A549 (cell line): ENCODE measurements around the gene OTULINL. TPM values are rescaled to one million over a fixed set of nuclear protein-coding genes. Genes with fewer than 3 reads are reported as not detected.

Experiments
- ATAC-seq, 2 experiments: fragments of 200-7000 bp in 1 of 2; fragments of >200 bp in 1 of 2; cut with Nextera tagmentation in 1 of 2; cut with Tn5 transposase in 1 of 2; 3 replicates each; pipeline versions ENCODE4 v1.8.0 to v1.9.1; 2018 to 2020; ENCODE audit warnings: mild to moderate bottlenecking in 1 of 2, moderate library complexity in 1 of 2
- CTCF ChIA-PET: fragments of 300-600 bp; sonication (Branson Sonifier 250); formaldehyde crosslinking; extraction: SDS; loops from one replicate; lab custom pipeline; 2021; ENCODE audit warnings: antibody characterized with exemption, inconsistent platforms; lab: Yijun Ruan, JAX
- POLR2A ChIA-PET: fragments of 350-600 bp; formaldehyde crosslinking; extraction: SDS; loops from one replicate; lab custom pipeline; 2021; ENCODE audit warnings: antibody characterized with exemption, inconsistent platforms; lab: Yijun Ruan, JAX
- DNase-seq, 2 experiments: peaks; one replicate each; pipeline versions ENCODE4 v3.0.0 to v3.0.0-alpha.2; 2011 to 2016; ENCODE audit warnings: low read depth in 1 of 2, low spot score in 1 of 2
- FAIRE-seq: peaks from 2 replicates; lab custom pipeline; 2011; peaks lifted over from hg19 to GRCh38; lab: Jason Lieb, UNC
- H3K27ac ChIP-seq, 2 experiments: fragments of >200 bp; sonication (Bioruptor Twin); formaldehyde crosslinking; 3 replicates each; pipeline ENCODE4 v1.5.1; 2016 to 2017
- H3K4me1 ChIP-seq: fragments of >200 bp; sonication (Bioruptor Twin); formaldehyde crosslinking; 3 replicates; pipeline ENCODE4 v1.6.1; 2016
- H3K4me2 ChIP-seq: fragments of >200 bp; sonication (Bioruptor Twin); formaldehyde crosslinking; 3 replicates; pipeline ENCODE4 v1.6.1; 2016
- H3K4me3 ChIP-seq: fragments of >200 bp; sonication (Bioruptor Twin); formaldehyde crosslinking; 3 replicates; pipeline ENCODE4 v1.5.1; 2016
- H3K9me3 ChIP-seq: fragments of >200 bp; sonication (Bioruptor Twin); formaldehyde crosslinking; 3 replicates; pipeline ENCODE4 v1.6.1; 2016
- CBX8 ChIP-seq: fragments of 200-600 bp; sonication (generic); IDR thresholded peaks from 2 replicates; pipeline ENCODE4 v1.6.1; 2016
- CHD2 ChIP-seq: fragments of 150-350 bp; IDR thresholded peaks from 2 replicates; pipeline ENCODE4 v1.6.1; 2014; ENCODE audit warnings: low read length; ENCODE audit not compliant: partially characterized antibody
- EHMT2 ChIP-seq: fragments of 200-600 bp; sonication (generic); IDR thresholded peaks from 2 replicates; pipeline ENCODE4 v1.6.1; 2016; ENCODE audit warnings: antibody characterized with exemption, low read depth, mild to moderate bottlenecking, moderate library complexity
- ESRRA ChIP-seq: fragments of 150-350 bp; IDR thresholded peaks from 2 replicates; pipeline ENCODE4 v1.6.1; 2014; ENCODE audit warnings: mild to moderate bottlenecking, low read length, borderline replicate concordance
- FOSB ChIP-seq: fragments of 250-450 bp; sonication (Bioruptor Pico); IDR thresholded peaks from 2 replicates; pipeline ENCODE4 v1.5.0; 2020; ENCODE audit warnings: mild to moderate bottlenecking, moderate library complexity
- FOSL2 ChIP-seq, 2 experiments: fragments of 450-650 bp in 1 of 2; fragments of >200 bp in 1 of 2; sonication (Bioruptor Twin) in 1 of 2; formaldehyde crosslinking; IDR thresholded peaks; 2 replicates each; pipeline versions ENCODE4 v1.5.0 to v1.6.1; 2016 to 2020; ENCODE audit warnings: mild to moderate bottlenecking in 1 of 2, moderate library complexity in 1 of 2
- GATA3 ChIP-seq: IDR thresholded peaks from 2 replicates; pipeline ENCODE4 v1.6.1; 2012; ENCODE audit warnings: borderline replicate concordance
- HDAC2 ChIP-seq: fragments of 200-600 bp; sonication (generic); IDR thresholded peaks from 2 replicates; pipeline ENCODE4 v1.6.1; 2016
- HOXA7 ChIP-seq: fragments of 250-450 bp; sonication (Bioruptor Pico); IDR thresholded peaks from 2 replicates; pipeline ENCODE4 v1.5.0; 2020; ENCODE audit warnings: mild to moderate bottlenecking, moderate library complexity
- HOXB13 ChIP-seq: fragments of 250-450 bp; sonication (Bioruptor Pico); IDR thresholded peaks from 2 replicates; pipeline ENCODE4 v1.5.0; 2020; ENCODE audit warnings: low read depth, mild to moderate bottlenecking, moderate library complexity
- HOXB5 ChIP-seq: fragments of 250-450 bp; sonication (Bioruptor Pico); IDR thresholded peaks from 2 replicates; pipeline ENCODE4 v1.5.0; 2020; ENCODE audit warnings: mild to moderate bottlenecking, moderate library complexity
- JUN ChIP-seq, 2 experiments: fragments of >200 bp; sonication (Bioruptor Twin); formaldehyde crosslinking; IDR thresholded peaks; 2 replicates in 1 of 2; 3 replicates in 1 of 2; pipeline ENCODE4 v1.6.1; 2016 to 2017
- JUNB ChIP-seq: fragments of >200 bp; sonication (Bioruptor Twin); formaldehyde crosslinking; IDR thresholded peaks from 2 replicates; pipeline ENCODE4 v1.6.1; 2016
- KDM5A ChIP-seq: fragments of 200-600 bp; sonication (generic); IDR thresholded peaks from 2 replicates; pipeline ENCODE4 v1.6.1; 2016; ENCODE audit warnings: antibody characterized with exemption, mild to moderate bottlenecking
- MYC ChIP-seq: IDR thresholded peaks from 2 replicates; pipeline ENCODE4 v1.6.1; 2012; ENCODE audit warnings: mild to moderate bottlenecking, inconsistent platforms, low read length, improper control_type of control experiment, borderline replicate concordance
- NR3C1 ChIP-seq: fragments of >200 bp; sonication (Bioruptor Twin); formaldehyde crosslinking; IDR thresholded peaks from 3 replicates; pipeline ENCODE4 v1.6.1; 2017
- PBX3 ChIP-seq: IDR thresholded peaks from 2 replicates; pipeline ENCODE4 v1.6.1; 2012
- POLR2A ChIP-seq: IDR thresholded peaks from 2 replicates; pipeline ENCODE4 v1.6.1; 2012; ENCODE audit warnings: mild to moderate bottlenecking, low read length
- POLR2AphosphoS2 ChIP-seq: conservative IDR thresholded peaks from 2 replicates; pipeline ENCODE4 v1.6.1; 2012; ENCODE audit warnings: low read length, improper control_type of control experiment, inconsistent platforms
- RAD21 ChIP-seq, 2 experiments: fragments of >200 bp in 1 of 2; sonication (Bioruptor Twin) in 1 of 2; formaldehyde crosslinking in 1 of 2; IDR thresholded peaks in 1 of 2; conservative IDR thresholded peaks in 1 of 2; 2 replicates in 1 of 2; 3 replicates in 1 of 2; pipeline ENCODE4 v1.6.1; 2012 to 2018; ENCODE audit warnings: inconsistent platforms in 1 of 2
- RCOR1 ChIP-seq: fragments of 150-350 bp; IDR thresholded peaks from 2 replicates; pipeline ENCODE4 v1.6.1; 2014; ENCODE audit warnings: antibody characterized with exemption, low read length, low read depth
- RFX5 ChIP-seq: fragments of 450-650 bp; IDR thresholded peaks from 2 replicates; pipeline ENCODE4 v1.7.1; 2014; ENCODE audit warnings: antibody characterized with exemption, mild to moderate bottlenecking, moderate library complexity
- RNF2 ChIP-seq: fragments of 200-600 bp; sonication (generic); IDR thresholded peaks from 2 replicates; pipeline ENCODE4 v1.6.1; 2016; ENCODE audit warnings: low read depth, mild to moderate bottlenecking, antibody characterized with exemption, moderate library complexity, borderline replicate concordance
- SMC3 ChIP-seq: fragments of >200 bp; sonication (Bioruptor Twin); formaldehyde crosslinking; IDR thresholded peaks from 3 replicates; pipeline ENCODE4 v1.6.1; 2018; ENCODE audit warnings: inconsistent platforms
- SREBF2 ChIP-seq: fragments of 450-650 bp; IDR thresholded peaks from 2 replicates; pipeline ENCODE4 v1.6.1; 2014; ENCODE audit warnings: mild to moderate bottlenecking, moderate library complexity
- TFCP2L1 ChIP-seq: fragments of 250-450 bp; sonication (Bioruptor Pico); IDR thresholded peaks from 2 replicates; pipeline ENCODE4 v1.5.0; 2021; ENCODE audit warnings: mild to moderate bottlenecking
- ZFP36 ChIP-seq: fragments of 450-650 bp; IDR thresholded peaks from 2 replicates; pipeline ENCODE4 v1.6.1; 2014; ENCODE audit warnings: borderline replicate concordance; ENCODE audit not compliant: partially characterized antibody
- ZNF302 ChIP-seq: fragments of 250-450 bp; sonication (Bioruptor Pico); IDR thresholded peaks from 2 replicates; pipeline ENCODE4 v1.9.0; 2021; ENCODE audit warnings: inconsistent platforms, mild to moderate bottlenecking, moderate library complexity
- whole genome bisulfite sequencing: methylation state at CpG from one replicate; pipeline ENCODE4 v1.1.6; 2017; ENCODE audit errors: missing lambda C conversion rate; 5-methylcytosine and 5-hydroxymethylcytosine counted together
- polyA plus RNA-seq, 4 experiments: library from polyadenylated mRNA; depleted of rRNA in 3 of 4; stranded (reverse); fragments of >200 nt; fragmentation: RNase III in 1 of 4; extraction: RNeasy Plus Mini Kit Qiagen cat#74134 plus additional on column Dnase treatment in 1 of 4; gene quantifications; 2 replicates in 3 of 4; 3 replicates in 1 of 4; pipeline ENCODE4 v1.2.3, GENCODE V29; 2011 to 2017
- TF ChIP-seq, protein P1 (sequence below): fragments of >200 bp; sonication (Bioruptor Twin); formaldehyde crosslinking; IDR thresholded peaks from 3 replicates; pipeline ENCODE4 v1.5.1; 2016
- TF ChIP-seq, protein P2 (sequence below): IDR thresholded peaks from 2 replicates; pipeline ENCODE4 v1.6.1; 2012
- TF ChIP-seq, protein P3 (sequence below): fragments of >200 bp; sonication (Bioruptor Twin); formaldehyde crosslinking; IDR thresholded peaks from 2 replicates; pipeline ENCODE4 v1.6.1; 2016
- TF ChIP-seq, protein P4 (sequence below): fragments of 250-450 bp; sonication (Bioruptor Pico); IDR thresholded peaks from 2 replicates; pipeline ENCODE4 v1.5.0; 2020; ENCODE audit warnings: low read depth, mild to moderate bottlenecking, moderate library complexity

Gene OTULINL
- polyA plus RNA-seq, 2 of the 4 experiments (the other 2 are of a cell fraction), result 2.9 to 3.7 TPM

DNA sequence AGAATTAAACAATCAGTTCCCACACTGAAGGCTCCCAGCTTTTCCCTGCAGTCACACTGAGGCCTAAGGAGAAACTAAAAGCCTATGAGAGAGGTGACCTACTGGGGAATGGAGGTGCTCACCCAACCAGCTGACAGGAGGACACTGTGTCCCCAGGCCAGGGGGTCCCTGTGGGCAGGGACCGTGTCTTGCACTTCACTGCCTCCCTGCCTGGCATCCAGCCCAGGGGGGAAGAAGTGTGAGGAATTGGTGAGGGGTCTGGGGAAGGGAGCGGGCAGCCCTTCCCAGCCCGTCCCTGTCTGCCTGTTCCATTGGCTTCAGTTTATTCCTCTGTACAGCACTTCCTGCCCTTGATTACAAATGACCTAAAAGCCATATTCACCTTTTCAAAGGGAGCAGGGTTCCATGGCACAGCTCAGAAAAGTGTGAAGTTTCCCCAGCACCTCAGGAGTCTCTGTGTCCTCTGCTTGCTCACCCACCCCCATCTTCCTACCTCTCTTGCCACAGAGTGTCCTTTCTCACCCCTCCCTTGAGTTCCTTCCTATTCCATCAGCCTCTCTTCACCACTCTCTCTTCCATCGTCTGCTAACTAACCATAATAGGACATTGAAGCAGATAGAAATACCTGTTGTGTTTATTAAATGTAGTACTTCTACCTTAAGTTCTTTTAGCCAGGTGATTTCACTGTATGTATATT lies 12.9 kb downstream of the OTULINL start:
- no peak for TF ChIP-seq SMC3
- no peak for TF ChIP-seq RNF2
- TF ChIP-seq ESRRA, result no peak
- no peak for TF ChIP-seq POLR2AphosphoS2
- TF ChIP-seq PBX3, result no peak
- TF ChIP-seq TFCP2L1 (CRISPR knock-in tag), result no peak
- TF ChIP-seq ZNF302 (CRISPR knock-in tag), result no peak
- TF ChIP-seq HOXB13, result no peak
- no peak for TF ChIP-seq HDAC2
- no peak for TF ChIP-seq KDM5A
- no peak for TF ChIP-seq RFX5
- no peak for TF ChIP-seq RCOR1
- TF ChIP-seq GATA3, result no peak
- TF ChIP-seq JUNB, result no peak
- no peak for TF ChIP-seq RAD21 (conservative IDR thresholded peaks at IDR 0.05 in 1 of 2, IDR thresholded peaks at IDR 0.05 in 1 of 2)
- no peak for TF ChIP-seq JUN (IDR thresholded peaks at IDR 0.05)
- TF ChIP-seq, protein P1, sequence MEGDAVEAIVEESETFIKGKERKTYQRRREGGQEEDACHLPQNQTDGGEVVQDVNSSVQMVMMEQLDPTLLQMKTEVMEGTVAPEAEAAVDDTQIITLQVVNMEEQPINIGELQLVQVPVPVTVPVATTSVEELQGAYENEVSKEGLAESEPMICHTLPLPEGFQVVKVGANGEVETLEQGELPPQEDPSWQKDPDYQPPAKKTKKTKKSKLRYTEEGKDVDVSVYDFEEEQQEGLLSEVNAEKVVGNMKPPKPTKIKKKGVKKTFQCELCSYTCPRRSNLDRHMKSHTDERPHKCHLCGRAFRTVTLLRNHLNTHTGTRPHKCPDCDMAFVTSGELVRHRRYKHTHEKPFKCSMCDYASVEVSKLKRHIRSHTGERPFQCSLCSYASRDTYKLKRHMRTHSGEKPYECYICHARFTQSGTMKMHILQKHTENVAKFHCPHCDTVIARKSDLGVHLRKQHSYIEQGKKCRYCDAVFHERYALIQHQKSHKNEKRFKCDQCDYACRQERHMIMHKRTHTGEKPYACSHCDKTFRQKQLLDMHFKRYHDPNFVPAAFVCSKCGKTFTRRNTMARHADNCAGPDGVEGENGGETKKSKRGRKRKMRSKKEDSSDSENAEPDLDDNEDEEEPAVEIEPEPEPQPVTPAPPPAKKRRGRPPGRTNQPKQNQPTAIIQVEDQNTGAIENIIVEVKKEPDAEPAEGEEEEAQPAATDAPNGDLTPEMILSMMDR, result no peak
- TF ChIP-seq SREBF2, result no peak
- TF ChIP-seq HOXA7 (CRISPR knock-in tag), result no peak
- TF ChIP-seq ZFP36, result no peak
- CTCF ChIA-PET, result no interaction called here
- POLR2A ChIA-PET, result no interaction called here
- Histone ChIP-seq H3K9me3 (no peaks in the 10 kb centered on the region), H3K4me2 (no peak overlapping the region), H3K4me1 (peaks cover 7% of the 10 kb centered on the region; the same call in 1 of the 3 replicates), H3K27ac (no peak overlapping the region; a peak in 1 of 6 replicates), H3K4me3 (no peak overlapping the region)
- ATAC-seq (no peak), DNase-seq (no peak), FAIRE-seq (no peak)
- 86% methylated on average over 4 of the region's 4 CpGs for WGBS

DNA sequence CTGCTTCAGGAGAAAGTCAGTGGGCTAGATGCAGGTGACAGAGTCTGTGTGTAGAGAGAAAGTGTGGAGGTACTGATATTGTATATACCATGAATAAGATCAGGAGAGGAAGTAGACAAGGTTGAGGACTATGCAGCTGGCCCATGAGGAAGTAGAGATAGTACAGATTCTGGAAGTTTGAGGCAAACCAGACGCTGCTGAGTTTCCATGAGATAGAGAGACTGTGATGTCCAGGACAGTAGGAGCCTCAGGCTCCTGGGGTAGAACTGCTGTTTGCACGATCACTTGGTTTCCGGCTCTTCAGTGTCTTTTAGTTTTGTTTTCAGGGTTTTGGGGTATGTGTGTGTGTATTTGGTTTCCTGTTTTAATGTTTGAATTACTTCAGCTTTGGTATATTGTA lies 13.6 kb downstream of the OTULINL start:
- no peak for FAIRE-seq
- CTCF ChIA-PET, result no interaction called here
- H3K9me3 ChIP-seq, result no peaks in the 10 kb centered on the region
- no peak for ATAC-seq
- WGBS, result 80% methylated on average over 3 of the region's 3 CpGs
- no peak overlapping the region for H3K4me3 ChIP-seq
- no peak overlapping the region; a peak in 1 of 6 replicates for H3K27ac ChIP-seq
- H3K4me1 ChIP-seq, result 0 out of 3 replicates have a peak, but pooled peaks cover 4% of the 10 kb centered on the region
- POLR2A ChIA-PET, result no interaction called here
- no peak for DNase-seq
- H3K4me2 ChIP-seq, result no peak overlapping the region
- no peak for TF ChIP-seq CBX8
- TF ChIP-seq JUNB, result no peak
- TF ChIP-seq, protein P1, result no peak
- TF ChIP-seq, protein P2, sequence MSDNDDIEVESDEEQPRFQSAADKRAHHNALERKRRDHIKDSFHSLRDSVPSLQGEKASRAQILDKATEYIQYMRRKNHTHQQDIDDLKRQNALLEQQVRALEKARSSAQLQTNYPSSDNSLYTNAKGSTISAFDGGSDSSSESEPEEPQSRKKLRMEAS, result no peak
- no peak for TF ChIP-seq FOSB (CRISPR knock-in tag)
- no peak for TF ChIP-seq FOSL2 (IDR thresholded peaks at IDR 0.05)
- TF ChIP-seq FOSL2 (CRISPR knock-in tag; IDR thresholded peaks at IDR 0.05), result no peak
- TF ChIP-seq CHD2, result no peak
- TF ChIP-seq NR3C1, result no peak
- TF ChIP-seq MYC, result no peak
- no peak for TF ChIP-seq POLR2A
- no peak for TF ChIP-seq PBX3
- TF ChIP-seq HOXA7 (CRISPR knock-in tag), result no peak
- TF ChIP-seq HOXB5, result no peak
- TF ChIP-seq, protein P3, sequence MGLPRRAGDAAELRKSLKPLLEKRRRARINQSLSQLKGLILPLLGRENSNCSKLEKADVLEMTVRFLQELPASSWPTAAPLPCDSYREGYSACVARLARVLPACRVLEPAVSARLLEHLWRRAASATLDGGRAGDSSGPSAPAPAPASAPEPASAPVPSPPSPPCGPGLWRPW, result no peak
- no peak for TF ChIP-seq EHMT2
- TF ChIP-seq, protein P4, sequence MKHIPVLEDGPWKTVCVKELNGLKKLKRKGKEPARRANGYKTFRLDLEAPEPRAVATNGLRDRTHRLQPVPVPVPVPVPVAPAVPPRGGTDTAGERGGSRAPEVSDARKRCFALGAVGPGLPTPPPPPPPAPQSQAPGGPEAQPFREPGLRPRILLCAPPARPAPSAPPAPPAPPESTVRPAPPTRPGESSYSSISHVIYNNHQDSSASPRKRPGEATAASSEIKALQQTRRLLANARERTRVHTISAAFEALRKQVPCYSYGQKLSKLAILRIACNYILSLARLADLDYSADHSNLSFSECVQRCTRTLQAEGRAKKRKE, result no peak
- TF ChIP-seq HDAC2, result no peak
